HG02623 (cell line): ENCODE measurements around the gene PPP6R2.
"Not testable (repeated sequence)": the region's sequence is repeated elsewhere in the genome, so short reads cannot be mapped to it uniquely, and the experiment has no call there.

Source experiments
- ATAC-seq: cut with Tn5 transposase; IDR thresholded peaks from one replicate; pipeline ENCODE4 v1.9.1; 2021; ENCODE audit warnings: moderate library complexity; ENCODE audit not compliant: unreplicated experiment

The PPP6R2 gene

DNA sequence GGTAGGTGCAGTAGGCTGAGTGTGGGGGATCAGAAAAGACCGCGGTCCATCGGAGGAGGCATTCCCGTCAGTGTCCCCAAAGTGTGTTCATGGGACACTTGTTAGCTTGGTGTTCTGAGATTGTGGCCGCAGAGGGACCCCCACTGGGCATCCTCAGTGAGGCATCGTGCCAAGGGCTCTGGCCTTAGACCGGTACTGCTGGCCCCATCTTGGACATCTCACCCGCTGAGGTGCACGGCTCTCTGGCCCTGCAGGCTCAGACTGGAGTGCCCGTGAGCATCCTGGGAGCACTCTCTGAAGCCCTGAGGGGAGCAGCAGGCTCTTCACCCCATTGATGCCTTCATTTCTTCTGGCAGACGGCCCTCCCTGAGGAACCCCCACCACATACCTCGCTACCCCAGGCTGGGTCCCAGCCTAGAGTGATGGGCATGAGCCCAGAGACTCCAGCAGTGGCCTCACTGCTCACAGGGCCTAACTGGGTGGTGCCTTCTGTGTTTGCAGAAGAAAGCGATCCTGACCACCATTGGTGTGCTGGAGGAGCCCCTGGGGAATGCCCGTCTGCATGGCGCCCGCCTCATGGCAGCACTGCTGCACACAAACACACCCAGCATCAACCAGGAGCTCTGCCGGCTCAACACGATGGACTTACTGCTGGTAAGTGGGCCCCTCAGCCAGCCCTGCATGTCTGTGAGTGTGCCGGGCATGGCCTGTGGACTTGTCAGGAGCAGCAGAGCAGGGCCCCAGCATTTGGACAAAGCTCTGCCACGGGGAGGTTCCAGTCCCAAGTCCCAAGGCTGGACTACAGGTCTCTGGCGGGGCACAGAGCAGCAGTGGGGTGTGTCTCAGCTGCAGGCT is 80.1 kb downstream of the PPP6R2 start:
- no peak for ATAC-seq

DNA sequence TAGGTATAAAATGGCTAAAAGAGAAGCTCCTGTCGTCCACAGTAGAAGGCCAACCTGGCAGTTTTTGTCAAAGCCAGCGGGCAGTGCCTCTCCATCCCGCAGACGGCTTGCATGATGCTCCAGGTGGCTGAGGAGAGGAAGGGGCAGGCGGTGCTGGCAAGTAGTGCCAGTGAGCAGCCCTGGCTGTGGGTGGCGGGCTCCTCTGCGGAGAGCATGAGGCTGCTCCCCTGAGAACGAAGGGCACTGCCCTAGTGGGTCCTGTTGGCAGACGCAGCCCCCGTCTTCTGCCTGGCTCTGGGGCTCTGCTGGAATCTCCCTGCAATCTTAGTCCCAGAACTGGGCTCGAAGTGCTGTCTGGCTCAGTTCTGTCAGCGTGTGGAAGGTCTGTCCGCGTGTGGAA is 80.8 kb downstream of the PPP6R2 start:
- ATAC-seq = no peak

DNA sequence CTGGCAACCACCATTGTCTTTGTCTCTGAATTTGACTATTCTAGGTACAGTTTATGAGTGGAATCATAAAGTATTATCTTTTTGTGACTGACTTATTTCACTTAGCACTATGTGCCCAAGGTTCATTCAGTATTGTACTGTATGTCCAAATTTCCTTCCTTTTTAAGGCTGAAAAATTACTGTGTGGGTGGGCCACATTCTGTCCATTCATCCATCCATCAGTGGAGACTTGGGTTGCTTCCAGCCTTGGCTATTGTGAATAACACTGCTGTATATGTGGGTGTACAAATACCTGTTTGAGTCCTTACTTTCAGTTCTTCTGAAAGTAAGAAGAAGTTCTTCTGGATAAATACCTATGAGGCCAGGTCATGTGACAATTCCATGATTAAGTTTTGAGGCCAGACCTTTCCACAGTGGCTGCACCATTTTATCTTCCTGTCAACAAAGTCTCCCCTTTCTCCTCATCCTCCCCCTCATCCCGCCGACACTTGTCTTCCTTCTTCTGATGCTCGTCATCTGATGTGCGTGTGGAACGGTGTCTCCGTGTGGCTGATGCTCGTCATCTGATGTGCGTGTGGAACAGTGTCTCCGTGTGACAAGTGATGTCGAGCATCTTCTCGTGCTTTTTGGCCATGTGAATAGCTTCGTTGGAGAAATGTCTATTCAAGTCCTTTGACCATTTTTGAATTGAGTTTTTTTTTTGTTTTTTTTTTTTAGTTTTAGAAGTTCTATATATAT is 82.2 kb downstream of the PPP6R2 start:
- ATAC-seq = no peak

DNA sequence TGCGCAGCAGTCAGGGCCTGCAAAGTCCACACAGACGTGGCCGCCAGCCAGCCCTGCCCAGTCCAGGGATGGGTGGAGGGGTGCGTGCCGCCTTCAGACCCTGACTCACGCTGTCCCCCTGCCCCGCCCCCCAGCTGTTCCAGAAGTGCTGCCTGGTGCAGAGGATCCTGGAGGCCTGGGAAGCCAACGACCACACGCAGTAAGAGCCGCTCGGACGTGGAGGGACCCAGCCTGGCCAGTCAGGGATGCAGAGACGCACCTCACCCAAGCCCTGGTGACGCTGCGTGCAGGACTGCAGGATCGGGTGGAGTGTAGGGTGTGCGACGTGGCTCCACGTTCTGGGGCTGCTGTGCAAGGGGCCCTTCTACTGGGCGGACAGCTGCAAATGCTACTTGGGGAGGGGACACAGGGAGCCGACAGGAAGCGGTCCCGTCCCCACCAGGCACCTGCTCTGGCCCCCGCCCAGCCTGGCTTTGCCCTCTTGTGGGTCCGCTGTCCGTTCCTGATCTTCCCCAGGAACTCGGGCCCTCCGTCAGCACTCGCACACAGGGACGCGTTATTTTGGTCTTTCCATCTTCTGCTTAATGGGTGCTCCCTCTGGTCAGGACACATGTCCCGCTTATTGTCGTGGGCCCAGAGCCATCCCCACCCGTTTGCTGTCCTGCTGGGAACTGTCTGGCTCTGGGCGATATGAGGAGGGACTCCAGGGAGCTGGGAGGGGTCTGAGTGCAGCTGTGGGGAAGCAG is 89.2 kb downstream of the PPP6R2 start:
- no peak for ATAC-seq

DNA sequence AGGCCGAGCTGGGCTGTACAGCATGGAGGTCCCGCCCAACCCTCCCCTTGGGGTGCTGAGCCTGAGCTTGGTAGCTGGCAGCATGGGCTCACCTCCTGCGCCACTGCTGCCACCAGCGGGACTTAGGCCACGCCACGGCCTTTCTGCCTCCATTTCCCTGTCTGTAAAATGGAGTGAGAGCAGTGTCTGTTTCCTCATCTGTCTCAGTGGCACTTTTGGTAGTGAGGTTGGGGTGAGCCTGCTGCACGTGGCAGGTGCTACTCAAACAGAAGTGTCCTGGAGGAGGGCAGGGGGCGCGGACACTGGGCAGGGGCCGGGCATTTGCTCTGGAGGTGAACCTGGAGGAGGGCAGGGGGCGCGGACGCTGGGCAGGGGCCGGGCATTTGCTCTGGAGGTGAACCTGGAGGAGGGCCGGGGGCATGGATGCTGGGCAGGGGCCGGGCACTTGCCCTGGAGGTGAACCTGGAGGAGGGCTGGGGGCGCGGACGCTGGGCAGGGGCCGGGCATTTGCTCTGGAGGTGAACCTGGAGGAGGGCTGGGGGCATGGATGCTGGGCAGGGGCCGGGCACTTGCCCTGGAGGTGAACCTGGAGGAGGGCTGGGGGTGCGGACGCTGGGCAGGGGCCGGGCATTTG is 89.9 kb downstream of the PPP6R2 start:
- ATAC-seq = not testable (repeated sequence)

DNA sequence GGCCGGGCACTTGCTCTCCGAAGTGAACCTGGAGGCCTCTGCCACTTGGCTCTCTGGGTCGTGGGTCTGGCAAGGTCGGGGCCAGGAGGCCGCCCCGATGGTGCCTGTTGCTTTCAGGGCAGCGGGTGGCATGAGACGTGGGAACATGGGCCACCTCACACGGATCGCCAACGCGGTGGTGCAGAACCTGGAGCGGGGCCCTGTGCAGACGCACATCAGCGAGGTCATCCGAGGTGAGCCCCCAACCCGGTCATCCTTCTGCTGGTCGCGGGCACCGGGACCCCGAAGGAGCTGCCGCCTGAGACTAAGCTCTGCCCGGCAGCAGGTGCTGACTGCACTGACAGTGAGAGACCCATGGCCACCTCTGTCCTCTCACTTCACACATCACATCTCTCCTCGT is 91.7 kb downstream of the PPP6R2 start:
- ATAC-seq = no peak

DNA sequence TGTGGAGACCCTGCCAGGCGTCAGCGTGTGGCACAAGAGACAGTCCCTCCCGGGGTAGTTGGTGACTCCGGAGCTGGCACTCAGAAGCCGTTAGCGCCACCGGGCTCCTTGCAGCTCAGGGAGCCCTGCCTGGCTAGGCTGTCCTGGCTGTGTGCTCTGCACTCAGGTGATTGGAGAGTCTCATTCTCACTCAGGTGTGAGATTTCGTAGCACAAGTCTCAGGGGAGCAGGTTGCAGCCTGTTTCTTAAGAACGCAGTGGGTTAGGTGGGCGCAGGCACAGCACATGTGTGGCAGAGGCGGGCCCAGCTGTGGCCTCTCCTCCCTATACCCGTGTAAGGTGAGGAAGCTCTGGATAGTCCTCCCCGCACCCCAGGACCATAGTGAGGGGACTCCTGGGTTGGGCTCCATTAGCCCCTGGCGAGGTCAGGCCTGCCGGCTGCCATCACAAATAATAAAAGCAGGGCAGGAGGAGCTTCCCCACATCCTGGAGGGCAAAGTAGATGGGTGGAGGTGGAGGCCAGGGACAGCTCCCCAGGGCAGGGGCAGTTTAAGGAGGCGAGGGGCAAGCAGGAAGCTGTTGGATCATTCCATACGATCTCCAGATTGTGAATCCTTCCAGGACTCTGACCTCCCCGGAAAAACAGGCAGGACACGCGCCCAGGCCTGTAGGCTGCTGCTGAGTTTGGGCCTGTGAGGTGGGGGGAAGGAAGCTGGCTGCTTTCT is 92.3 kb downstream of the PPP6R2 start:
- ATAC-seq = no peak

DNA sequence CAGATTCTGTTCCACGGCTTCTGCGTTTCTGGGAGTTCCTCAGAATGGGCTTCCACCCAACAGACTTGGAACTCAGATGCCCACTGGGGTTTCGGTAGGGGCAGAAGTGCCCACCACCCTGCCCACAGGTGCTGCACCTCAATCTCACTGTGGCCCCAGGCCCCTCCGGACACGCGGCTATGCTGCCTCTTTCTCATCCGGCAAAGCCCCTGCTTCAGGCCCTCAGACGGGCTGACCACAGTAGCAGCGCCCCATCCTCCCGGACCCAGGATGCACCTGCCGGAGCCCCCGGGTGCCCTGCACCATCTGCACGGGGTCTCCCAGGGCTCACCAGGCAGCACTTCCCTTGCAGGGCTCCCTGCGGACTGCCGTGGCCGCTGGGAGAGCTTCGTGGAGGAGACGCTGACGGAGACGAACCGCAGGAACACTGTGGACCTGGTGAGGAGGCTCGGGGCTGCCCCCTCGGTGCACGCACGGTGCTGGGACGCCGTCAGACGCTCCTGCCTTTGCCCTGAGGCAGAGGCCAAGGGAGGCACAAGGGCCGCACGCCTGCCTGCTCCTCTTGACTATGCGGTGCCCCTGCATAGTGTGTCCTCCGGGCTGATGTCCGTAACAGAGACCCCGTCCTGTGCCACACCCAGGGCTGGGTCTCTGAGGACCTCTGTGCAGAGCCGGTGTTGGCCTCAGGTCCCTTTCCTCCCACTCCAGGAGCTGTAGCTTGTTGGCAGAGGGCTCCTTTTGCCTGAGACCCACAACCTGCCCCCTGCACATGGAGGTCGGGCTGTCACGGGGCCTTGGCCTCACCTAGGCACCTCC is 93.1 kb downstream of the PPP6R2 start:
- no peak for ATAC-seq

DNA sequence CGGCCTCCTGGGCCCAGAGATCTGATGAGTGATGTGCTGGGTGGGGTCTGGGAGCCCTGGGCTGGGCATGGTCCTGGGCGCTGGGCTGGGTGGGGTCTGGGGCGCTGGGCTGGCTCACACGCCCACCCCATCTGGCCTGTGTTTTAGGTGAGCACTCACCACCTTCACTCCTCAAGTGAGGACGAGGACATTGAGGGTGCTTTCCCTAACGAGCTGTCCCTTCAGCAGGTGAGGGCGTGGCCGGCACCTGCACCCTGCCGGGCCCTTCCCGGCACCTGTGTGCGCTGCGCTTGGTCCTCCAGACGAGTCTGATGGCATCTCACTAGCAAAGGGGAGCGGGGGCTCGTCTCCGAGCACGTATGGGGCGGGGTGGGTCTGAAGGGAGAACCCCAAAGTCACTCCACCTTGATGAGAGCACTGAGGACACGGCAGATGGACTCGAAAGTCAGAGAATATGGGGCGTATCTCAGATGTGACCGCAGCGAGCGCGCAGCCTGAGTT is 93.8 kb downstream of the PPP6R2 start:
- ATAC-seq = no peak

DNA sequence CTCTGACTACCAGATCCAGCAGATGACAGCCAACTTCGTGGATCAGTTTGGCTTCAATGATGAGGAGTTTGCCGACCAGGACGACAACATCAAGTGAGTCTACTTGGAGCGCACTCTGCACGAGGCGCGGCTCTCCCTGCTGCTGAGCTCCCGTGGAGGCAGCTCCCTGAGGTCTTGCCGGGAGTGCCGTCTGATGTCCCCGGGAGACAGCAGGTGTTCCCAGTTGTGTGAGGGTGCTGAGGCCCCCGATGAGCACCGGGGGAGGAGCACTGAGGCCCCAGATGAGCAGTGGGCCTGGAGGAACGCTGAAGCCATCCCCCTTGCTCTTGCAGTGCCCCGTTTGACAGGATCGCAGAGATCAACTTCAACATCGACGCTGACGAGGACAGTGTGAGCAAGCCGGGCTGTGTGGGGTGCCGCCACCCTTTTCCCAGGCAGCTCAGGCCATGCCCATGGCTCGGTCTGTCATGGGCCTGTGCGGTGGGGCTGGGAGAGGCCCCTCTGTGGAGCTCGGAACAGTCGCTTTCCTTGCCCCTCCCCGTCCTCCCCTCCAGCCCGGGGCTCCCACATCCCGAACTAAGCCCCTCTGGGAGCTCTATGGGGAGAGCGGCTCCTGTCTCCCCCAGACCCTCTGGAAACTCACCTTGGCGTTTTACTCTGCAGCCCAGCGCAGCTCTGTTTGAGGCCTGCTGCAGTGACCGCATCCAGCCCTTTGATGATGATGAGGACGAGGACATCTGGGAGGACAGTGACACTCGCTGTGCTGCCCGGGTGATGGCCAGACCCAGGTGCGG is 94.6 kb downstream of the PPP6R2 start:
- no peak for ATAC-seq

DNA sequence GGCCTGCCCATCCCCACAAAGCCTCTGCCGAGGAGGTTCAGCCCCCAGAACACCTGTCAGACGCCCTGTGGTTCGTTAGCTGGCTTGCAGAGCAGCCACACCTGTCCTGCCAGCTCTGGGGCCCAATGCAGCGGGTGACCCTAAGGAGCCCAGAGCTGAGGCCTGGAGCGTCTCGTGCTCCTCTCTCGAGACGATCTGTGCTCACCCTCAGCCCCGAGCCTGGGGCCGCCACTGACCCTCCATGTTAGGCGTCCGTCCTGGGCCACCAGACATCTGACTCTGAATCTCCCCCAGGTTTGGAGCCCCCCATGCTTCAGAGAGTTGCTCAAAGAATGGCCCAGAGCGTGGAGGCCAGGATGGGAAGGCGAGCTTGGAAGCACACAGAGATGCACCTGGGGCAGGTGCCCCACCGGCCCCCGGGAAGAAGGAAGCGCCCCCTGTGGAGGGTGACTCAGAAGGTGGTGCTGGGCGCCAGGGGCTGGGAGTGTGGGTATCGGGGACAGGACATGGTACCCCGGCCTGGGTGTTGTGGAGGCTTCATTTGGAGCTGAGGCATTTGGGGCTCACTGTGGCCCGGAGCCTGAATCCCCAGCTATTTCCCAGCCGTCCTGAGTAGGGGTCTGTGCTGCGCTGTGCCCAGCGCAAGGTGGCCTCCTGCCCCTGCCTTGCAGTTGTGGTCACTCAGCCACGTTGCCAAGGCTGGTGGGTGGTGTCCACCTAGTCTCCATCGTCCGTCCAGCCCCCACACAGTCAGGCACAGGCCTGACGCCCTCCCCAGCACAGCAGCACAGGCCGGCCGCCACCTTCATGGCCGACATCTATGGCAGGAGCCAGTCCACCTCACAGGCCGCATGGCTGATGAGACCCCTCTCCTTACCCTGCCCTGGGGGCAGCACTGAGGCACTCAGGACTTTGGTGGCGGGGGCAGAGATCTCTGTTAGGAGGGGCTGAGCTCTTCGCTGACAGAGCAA is 95.5 kb downstream of the PPP6R2 start:
- ATAC-seq = no peak

DNA sequence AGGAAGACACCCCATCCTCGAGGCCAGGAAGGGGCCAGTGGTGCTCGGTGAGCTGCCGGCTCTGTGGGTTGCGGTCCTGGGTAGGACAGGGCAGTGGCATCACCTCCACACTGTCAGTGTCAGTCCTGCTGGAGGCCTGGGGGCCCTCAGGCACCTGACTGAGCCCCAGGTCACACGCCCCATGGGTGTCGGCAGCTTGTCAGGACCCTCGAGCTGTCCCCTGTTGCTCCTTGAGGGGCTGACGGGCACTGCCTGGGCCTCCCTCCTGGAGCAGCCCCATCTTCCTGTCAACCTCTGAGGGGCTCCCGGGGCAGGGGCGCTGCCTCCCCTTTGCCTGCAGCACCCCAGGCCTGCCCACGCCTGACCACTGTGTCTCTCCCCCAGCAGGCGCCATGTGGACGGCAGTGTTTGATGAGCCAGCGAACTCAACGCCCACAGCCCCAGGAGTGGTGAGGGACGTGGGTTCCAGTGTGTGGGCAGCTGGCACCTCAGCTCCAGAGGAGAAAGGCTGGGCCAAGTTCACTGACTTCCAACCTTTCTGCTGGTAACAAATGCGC is 96.3 kb downstream of the PPP6R2 start:
- ATAC-seq = no peak

DNA sequence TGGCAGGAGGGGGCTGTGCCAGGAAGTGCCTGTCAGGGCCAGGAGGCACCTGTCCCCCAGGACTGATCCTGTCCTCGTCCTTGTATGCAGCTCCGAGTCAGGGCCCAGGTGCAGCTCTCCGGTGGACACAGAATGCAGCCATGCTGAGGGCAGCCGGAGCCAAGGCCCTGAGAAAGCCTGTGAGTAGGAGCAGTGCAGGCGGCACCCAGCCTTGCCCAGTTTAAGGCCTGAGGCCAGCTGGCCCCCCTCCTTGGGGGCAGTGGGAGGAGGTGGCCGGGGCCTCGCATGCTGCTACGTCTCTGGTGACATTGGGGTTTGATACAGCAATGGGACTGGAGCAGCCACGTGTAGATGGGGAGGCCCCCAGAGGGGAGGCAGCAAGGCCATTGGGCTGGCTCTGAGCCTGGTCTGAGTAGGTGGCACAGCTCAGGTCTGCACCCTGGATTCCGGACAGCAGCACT is 96.8 kb downstream of the PPP6R2 start:
- no peak for ATAC-seq

DNA sequence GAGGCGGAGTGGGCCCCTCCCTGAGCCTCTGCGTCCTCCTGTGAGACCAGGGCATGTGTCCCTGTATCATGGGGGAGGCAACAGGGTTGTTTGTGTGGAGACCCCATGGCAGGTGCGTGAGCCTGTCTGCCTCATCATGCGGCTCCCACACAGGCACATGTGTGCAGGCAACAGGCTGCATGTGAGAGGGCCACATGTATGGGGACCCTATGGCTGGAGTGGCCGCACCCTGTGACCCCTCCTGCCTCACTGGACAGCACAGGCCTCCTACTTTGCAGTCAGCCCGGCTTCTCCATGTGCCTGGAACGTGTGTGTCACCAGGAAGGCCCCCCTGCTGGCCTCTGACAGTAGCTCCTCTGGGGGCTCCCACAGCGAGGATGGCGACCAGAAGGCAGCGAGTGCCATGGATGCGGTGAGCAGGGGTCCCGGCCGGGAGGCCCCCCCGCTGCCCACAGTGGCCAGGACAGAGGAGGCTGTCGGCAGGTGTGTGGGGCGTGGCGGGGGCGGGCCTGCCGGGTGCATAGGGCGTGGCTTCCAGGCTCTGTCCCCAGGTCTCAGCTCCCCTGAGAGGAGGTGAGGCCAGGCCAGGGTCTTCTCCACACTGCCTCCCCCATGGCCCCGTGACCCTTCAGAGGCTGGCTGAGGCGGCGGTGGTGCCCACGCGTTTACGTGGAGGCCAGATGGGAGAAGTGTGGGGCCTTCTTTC is 97.6 kb downstream of the PPP6R2 start:
- no peak for ATAC-seq

DNA sequence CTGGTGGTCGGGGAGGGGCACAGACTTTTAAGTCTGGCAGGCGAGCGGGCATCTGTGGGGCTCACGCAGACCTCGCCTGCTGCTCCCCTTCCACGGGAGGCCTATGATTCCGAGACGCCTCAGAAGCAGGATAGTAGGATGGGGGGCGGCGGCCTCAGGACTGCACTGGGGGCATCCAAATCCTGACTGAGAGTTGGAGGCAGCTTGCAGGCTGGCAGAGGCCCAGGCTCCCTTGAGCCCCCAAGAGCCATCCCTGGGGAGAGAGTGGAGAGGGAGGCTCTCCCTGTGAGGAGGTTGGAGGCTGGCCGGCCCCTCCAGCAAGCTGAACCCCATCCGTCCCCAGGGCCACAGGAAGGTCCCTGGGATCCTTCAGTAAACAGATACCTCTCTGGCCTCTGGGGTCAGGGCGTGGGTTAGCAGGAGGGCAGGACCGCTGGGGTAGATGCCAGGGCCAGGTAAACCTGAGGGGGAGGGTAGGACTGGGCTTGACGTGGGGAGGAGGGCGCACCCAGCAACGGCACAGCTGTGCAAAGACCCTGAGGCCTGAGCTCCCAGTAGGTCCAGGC is 98.4 kb downstream of the PPP6R2 start:
- no peak for ATAC-seq

DNA sequence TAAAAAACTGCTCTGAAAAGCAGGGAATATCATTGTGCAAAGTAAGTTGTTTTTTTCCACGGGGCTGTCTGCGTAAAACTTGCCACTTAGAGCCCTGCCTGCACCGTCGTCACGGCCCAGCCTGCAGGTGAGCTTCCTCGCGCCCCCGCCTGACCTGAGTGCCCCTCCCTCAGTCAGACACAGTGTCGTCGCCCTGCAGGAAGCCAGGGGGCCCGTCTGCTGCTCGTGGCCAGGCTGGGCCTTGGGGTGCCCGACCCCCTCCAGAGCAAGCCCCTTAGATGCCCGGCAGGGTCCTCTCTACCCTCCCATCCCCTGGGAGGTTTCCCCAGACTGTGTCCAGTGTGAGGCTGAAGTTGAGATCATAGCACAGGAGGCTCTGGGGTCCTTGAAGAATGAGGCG is 100.1 kb downstream of the PPP6R2 start:
- ATAC-seq = no peak
